Neural crest cell (in vitro differentiated cells): ENCODE results near the gene DACT2. TPM values are rescaled to one million over a fixed set of nuclear protein-coding genes. Genes with fewer than 3 reads are reported as not detected.

Experiments
- DNase-seq: peaks from one replicate; pipeline ENCODE4 v3.0.0; 2021; ENCODE audit warnings: low read depth, mixed read lengths, low spot score
- H3K27ac Mint-ChIP-seq: one replicate; pipeline ENCODE4 v1.8.0; 2021; ENCODE audit warnings: mild to moderate bottlenecking, mixed read lengths; ENCODE audit not compliant: unreplicated experiment
- H3K27me3 Mint-ChIP-seq: 2 replicates; pipeline ENCODE4 v1.8.0; 2021; ENCODE audit warnings: low read depth, mild to moderate bottlenecking, mixed read lengths
- H3K36me3 Mint-ChIP-seq: 2 replicates; pipeline ENCODE4 v1.8.0; 2021; ENCODE audit warnings: low read depth, mild to moderate bottlenecking, mixed read lengths
- H3K4me1 Mint-ChIP-seq: 2 replicates; pipeline ENCODE4 v1.8.0; 2021; ENCODE audit warnings: mixed read lengths
- H3K4me3 Mint-ChIP-seq: one replicate; pipeline ENCODE4 v1.8.0; 2021; ENCODE audit warnings: mild to moderate bottlenecking, mixed read lengths
- H3K9me3 Mint-ChIP-seq: 2 replicates; pipeline ENCODE4 v1.8.0; 2021; ENCODE audit warnings: mixed read lengths
- CTCF ChIP-seq: fragments of 200-600 bp; sonication (generic); conservative IDR thresholded peaks from 2 replicates; pipeline ENCODE4 v1.5.0; 2021; ENCODE audit warnings: antibody characterized with exemption, mild to moderate bottlenecking
- total RNA-seq: library from RNA; stranded (reverse); gene quantifications from 2 replicates; pipeline ENCODE4 v1.2.1, GENCODE V29; 2021

The DACT2 gene
- total RNA-seq, 1 donor from 2014 or later = 0.19 TPM

GRCh38 chr6:168344338-168344737 is 24.8 kb upstream of the DACT2 start:
- no peaks in the 10 kb centered on the region for H3K27me3 Mint-ChIP-seq
- no peak overlapping the region for H3K4me3 Mint-ChIP-seq
- no peak for TF ChIP-seq CTCF
- H3K4me1 Mint-ChIP-seq = no peaks in the 10 kb centered on the region
- DNase-seq = no peak
- H3K9me3 Mint-ChIP-seq = no peaks in the 10 kb centered on the region
- H3K27ac Mint-ChIP-seq = no peak overlapping the region
- H3K36me3 Mint-ChIP-seq = no peaks in the 10 kb centered on the region

GRCh38 chr6:168343239-168344150 is 23.9 kb upstream of the DACT2 start:
- no peaks in the 10 kb centered on the region for H3K9me3 Mint-ChIP-seq
- H3K27ac Mint-ChIP-seq = no peak overlapping the region
- no peaks in the 10 kb centered on the region for H3K36me3 Mint-ChIP-seq
- DNase-seq = no peak
- H3K4me3 Mint-ChIP-seq = no peak overlapping the region
- H3K27me3 Mint-ChIP-seq = no peaks in the 10 kb centered on the region
- TF ChIP-seq CTCF = no peak
- H3K4me1 Mint-ChIP-seq = no peaks in the 10 kb centered on the region

- Mint-ChIP-seq H3K27me3 (no peaks in the 10 kb centered on the region), H3K4me1 (no peaks in the 10 kb centered on the region), H3K36me3 (no peaks in the 10 kb centered on the region), H3K27ac (no peak overlapping the region), H3K4me3 (no peak overlapping the region), H3K9me3 (no peaks in the 10 kb centered on the region)
- DNase-seq = no peak
- TF ChIP-seq CTCF = no peak
Measured at GRCh38 chr6:168342636-168343035, 23.1 kb upstream of the DACT2 start.

- H3K4me1 Mint-ChIP-seq = no peaks in the 10 kb centered on the region
- no peak overlapping the region for H3K27ac Mint-ChIP-seq
- no peak for TF ChIP-seq CTCF
- no peaks in the 10 kb centered on the region for H3K9me3 Mint-ChIP-seq
- DNase-seq = no peak
- no peak overlapping the region for H3K4me3 Mint-ChIP-seq
- H3K27me3 Mint-ChIP-seq = no peaks in the 10 kb centered on the region
- H3K36me3 Mint-ChIP-seq = no peaks in the 10 kb centered on the region
Measured at GRCh38 chr6:168341280-168341900, 21.8 kb upstream of the DACT2 start.

- Mint-ChIP-seq H3K4me1 (no peaks in the 10 kb centered on the region), H3K36me3 (no peaks in the 10 kb centered on the region), H3K9me3 (no peaks in the 10 kb centered on the region), H3K27ac (no peak overlapping the region), H3K4me3 (no peak overlapping the region), H3K27me3 (no peaks in the 10 kb centered on the region)
- no peak for DNase-seq
- no peak for TF ChIP-seq CTCF
Measured at GRCh38 chr6:168340819-168341218, 21.2 kb upstream of the DACT2 start.
